Stimulated activated CD4-positive, alpha-beta T cell treated with anti-CD3 and anti-CD28 coated beads, Interleukin-1b, Interleukin-23, amount 100 ng/mL, for 1 hour (primary cell): Measurements from ENCODE around the gene CSGALNACT2.
A peak's percentile ranks its signal among the peaks of the same experiment; 100 is the strongest.
"Not testable (repeated sequence)": the region's sequence is repeated elsewhere in the genome, so short reads cannot be mapped to it uniquely, and the experiment has no call there.

Source experiments
- DNase-seq, 2 donors: peaks; one replicate each; pipeline ENCODE4 v3.0.0-alpha.2; 2020; ENCODE audit warnings: low read depth in 2 of 2

The CSGALNACT2 gene

GRCh38 chr10:43138021-43138756 is at the start of gene CSGALNACT2:
Gene CSGALNACT2, plus strand, starts transcription at chr10:43138445. Its CDS starts 16,705 bp downstream, at chr10:43155150.
- peak; percentile 63 to 75 for DNase-seq

- no peak for DNase-seq
Measured at GRCh38 chr10:43089519-43089918, 48.7 kb upstream of the CSGALNACT2 start.

DNA sequence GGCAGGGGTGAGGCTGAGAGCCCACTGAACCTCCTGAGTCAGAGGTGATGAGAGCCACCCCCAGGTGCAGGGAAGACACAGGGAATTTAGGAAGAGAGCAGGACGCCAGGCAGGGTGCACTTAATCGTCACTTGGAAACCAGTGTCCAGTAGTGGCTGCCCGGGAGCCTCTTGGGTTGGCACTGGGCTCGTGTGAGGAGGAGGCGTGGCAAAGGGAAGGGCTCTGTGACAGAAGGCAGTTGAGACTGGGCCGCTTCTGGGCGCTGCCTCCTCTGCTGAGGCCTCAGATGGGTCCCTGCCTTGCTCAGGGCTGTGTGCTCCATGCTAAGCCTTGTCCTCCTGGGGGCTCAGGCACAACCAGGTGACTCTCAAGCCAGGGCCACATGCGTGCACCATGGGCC is 48.1 kb upstream of the CSGALNACT2 start:
- DNase-seq: no peak

DNA sequence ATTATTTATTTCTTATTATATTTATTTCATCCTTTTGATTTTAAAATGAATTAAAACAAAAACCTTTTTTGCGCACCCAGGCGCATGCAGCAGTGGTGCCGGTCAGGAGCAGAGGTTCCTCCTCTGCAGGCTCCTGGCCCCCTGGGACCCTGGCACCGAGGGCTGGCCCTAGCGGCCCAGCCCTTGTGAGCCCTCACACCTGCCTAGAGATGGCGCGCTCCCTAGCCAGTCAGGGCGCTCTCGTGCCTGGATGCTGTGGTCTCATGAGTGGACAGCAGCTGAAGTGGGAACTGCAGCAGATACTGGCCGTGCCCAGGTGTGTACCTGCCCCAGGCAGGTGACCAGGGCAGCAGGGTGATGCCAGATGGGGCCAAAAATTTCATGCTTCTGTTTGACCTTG is 47.6 kb upstream of the CSGALNACT2 start:
- no peak for DNase-seq

GRCh38 chr10:43091846-43092245 is 46.4 kb upstream of the CSGALNACT2 start:
- DNase-seq: no peak

DNA sequence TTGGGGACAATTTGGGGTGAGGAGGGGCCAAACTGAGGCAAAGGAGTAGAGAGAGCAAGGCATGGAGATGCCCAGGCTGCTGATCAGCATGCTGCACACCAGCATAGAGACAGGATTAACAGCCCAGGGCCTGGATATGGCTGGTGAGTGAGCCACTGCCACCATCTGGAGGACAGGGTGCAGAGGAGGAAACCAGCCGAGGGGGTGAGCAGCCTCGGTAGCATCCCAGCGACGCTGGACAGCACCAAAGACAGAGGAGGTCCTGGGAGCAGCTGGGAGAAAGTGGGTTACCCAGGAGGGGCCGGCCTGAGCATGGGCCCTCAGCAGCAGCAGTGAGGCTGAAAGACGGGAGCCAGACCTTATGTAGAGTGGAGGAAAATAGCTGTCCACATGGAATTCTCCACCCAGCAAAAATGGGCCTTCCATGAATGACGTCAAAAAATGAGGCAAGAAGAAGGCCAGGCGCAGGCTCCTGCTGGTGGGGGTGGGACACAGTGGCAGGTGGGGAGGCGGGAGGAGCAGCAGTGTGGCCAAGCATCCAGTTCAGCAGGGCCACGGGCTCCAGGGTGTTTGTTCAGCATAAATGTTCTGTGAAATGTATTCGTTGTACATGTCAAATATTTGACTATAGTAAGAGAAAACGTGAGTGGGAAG is 44.7 kb upstream of the CSGALNACT2 start:
- no peak for DNase-seq

GRCh38 chr10:43094085-43094484 is 44.2 kb upstream of the CSGALNACT2 start:
- DNase-seq: no peak

DNA sequence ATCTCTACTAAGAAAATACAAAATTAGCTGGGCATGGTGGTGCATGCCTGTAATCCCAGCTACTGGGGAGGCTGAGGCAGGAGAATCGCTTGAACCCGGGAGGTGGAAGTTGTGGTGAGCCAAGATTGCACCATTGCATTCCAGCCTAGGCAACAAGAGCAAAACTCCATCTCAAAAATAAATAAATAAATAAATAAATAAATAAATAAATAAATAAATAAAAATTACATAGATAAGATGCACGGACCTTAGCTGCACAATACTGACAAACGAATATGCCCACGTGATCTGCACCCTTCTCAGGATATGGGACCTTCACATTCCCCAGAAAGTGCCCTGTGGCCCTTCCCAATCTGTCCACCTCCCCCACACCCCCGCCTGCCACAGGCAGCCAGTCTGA is 38.9 kb upstream of the CSGALNACT2 start:
- DNase-seq: not testable (repeated sequence)

DNA sequence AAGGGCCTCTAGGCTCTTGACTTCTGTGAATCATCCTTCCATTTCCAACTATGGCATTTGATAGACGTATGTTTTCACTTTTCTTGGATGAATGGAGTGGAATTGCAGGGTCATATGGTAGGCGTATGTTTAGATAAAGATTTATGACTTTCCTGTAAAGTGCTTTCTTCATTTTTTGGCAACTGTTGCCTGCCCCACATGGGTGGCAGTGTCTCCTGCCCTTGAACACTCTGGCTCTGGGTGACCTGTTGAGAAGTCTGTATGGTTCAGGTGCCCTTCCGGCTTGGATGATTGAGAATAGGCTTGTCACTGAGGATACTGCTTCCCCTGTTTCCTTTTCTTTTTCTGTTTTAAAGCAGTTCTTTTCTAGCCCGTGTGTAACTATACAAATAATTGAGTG is 38.3 kb upstream of the CSGALNACT2 start:
- no peak for DNase-seq

DNA sequence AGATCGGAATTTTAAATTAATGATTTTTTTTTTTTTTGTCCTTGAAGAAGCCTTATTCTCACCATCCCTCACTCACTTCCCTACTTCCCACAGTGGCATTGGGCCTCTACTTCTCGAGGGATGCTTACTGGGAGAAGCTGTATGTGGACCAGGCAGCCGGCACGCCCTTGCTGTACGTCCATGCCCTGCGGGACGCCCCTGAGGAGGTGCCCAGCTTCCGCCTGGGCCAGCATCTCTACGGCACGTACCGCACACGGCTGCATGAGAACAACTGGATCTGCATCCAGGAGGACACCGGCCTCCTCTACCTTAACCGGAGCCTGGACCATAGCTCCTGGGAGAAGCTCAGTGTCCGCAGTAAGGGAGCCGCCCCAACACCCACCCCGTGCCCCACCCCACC is 37.9 kb upstream of the CSGALNACT2 start:
- no peak for DNase-seq

- no peak for DNase-seq
Measured at GRCh38 chr10:43102063-43102828, 36.0 kb upstream of the CSGALNACT2 start.

- DNase-seq: peak; percentile 37 to 59
Measured at GRCh38 chr10:43105102-43105955, 32.9 kb upstream of the CSGALNACT2 start.

DNA sequence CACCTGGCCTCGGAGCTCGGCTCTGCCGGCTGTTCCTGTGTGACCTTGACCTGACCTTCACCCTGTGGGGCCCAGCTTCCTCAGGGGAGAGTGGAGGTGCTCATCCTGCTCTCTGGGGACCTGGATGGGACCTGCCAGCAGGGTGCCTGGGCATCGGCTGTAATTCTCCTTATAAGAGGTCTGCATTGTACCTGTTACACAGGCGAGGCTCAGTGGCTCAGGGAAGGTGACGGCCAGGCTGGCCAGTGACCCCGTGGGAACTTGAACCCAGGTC is 32.4 kb upstream of the CSGALNACT2 start:
- DNase-seq: no peak

- DNase-seq: no peak
Measured at GRCh38 chr10:43106256-43107091, 31.8 kb upstream of the CSGALNACT2 start.

GRCh38 chr10:43108951-43109350 is 29.3 kb upstream of the CSGALNACT2 start:
- DNase-seq: no peak

DNA sequence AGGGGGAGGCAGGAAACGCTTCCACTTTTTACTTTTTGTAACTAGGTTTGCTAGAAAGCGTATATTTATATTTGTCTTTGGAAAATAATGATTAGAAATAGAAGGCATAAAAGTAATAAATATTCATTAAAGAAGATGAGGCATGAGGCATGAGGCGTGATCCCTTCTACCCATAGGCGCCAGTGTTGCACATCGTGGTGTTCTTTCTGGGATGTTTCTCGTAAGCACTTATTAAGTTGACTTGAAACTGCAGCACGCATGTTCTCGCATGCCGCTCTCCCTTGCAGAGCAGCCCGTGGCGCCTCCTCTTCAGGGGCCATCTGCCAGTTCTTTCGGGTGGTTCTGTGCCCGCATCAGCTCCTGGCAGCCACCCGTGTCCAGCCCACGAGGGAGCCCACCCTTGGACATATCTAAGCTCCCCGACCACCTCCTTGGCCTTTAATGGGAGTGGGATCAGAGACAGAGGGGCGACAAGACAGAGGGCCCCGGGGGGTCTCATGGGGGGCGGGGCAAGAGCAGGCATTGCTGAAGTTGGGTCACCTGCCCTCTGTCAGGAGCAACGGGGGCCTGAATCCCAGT is 28.5 kb upstream of the CSGALNACT2 start:
- no peak for DNase-seq

DNA sequence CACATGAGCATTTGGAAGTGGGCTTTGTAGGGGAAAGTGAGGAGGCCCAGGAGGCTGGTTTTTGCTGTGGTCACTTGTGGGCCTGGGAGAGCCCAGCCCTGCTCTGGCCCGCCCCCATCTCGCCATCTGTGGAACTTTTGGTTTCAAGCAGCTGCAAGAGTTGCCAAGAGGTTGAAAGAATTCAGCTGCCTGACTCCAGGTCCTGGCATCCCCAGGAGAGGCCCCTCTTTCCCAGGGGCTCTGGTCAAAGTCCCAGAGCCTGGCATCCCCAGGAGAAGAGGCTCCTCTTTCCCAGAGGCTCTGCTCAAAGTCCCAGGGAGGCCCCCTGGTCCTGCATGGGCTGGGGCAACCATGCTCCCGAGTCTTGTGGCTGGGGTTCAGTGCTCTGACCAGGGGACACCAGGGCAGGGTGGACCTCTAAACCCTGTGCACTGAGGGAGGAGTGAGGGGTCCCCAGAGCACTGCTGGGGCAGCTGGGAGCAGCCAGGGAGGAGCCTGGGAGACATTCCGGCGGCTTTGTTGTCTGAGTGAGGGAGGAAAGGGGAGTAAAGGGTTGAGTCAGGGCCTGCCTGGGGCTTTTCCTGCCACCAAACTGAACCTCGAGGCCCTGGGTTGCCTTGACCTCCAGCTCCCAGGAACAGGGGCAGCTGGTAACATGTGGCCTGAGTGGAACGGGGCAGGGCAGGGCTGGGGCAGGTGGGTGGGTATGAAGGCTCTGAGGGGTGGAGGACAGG is 27.7 kb upstream of the CSGALNACT2 start:
- no peak for DNase-seq

- DNase-seq: no peak
Measured at GRCh38 chr10:43111101-43111500, 27.1 kb upstream of the CSGALNACT2 start.

DNA sequence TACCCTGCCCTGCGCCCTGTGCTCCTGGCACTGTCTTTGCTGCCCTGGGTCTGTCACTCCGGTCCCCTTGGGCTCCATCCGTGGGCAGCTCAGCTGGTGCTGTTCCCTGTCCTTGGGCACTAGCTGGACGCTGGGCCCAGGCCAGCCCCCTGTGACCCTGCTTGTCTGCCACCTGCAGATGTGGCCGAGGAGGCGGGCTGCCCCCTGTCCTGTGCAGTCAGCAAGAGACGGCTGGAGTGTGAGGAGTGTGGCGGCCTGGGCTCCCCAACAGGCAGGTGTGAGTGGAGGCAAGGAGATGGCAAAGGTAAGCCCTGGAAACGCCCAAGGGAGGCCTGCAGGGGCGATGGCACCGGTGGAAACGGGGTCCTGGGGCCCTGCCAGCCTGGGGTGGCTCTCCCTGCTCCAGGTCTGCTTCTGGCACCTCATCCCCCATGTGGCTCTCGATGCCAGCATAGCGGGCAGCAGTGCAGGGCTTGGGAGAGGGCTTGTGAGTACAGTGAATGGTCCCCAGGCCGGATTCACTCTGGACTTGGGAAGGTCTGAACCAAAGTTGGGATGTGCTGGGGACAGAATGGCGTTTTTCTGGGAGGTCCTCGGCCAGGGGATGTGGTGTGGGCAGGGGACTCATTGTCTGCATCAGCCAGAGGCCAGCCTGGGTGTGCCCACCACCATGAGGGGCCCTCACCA is 26.2 kb upstream of the CSGALNACT2 start:
- no peak for DNase-seq

DNA sequence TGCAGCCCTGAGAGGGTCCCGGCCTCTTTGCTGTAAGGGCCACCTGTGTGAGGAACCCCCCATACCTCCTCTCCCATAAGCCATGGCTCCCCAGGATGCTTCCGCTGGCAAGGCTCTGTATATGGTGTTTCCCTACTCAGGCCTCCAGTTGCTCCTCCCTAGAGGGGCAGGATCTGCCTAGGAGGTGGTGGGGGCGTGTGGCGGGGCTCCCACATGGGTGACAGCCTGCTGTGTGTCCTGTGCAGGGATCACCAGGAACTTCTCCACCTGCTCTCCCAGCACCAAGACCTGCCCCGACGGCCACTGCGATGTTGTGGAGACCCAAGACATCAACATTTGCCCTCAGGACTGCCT is 25.7 kb upstream of the CSGALNACT2 start:
- no peak for DNase-seq
